ENCODE results near the gene PRPF8. TPM values are rescaled to one million over a fixed set of nuclear protein-coding genes. Genes with fewer than 3 reads are reported as not detected.
"Not testable (repeated sequence)": the region's sequence is repeated elsewhere in the genome, so short reads cannot be mapped to it uniquely, and the experiment has no call there.

The PRPF8 gene
- polyA plus RNA-seq, 3 donors = 52.0 to 86.7 (median 67.5) TPM

- H3K27ac ChIP-seq (ENCODE audit: low read depth, low read length) = no peak overlapping the region
- 80 to 88% (median 84%) methylated on average over 7 of the region's 7 CpGs for WGBS, 3 donors
Measured at GRCh38 chr17:1705004-1705403, 20.3 kb upstream of the PRPF8 start.

- WGBS, 3 donors = 44 to 48% (median 48%) methylated on average over 4 of the region's 4 CpGs
- no peak overlapping the region for H3K27ac ChIP-seq (ENCODE audit: low read depth, low read length)
Measured at GRCh38 chr17:1703063-1703462, 18.4 kb upstream of the PRPF8 start.

GRCh38 chr17:1699891-1700290, 15.2 kb upstream of the PRPF8 start:
- not testable (repeated sequence) for H3K27ac ChIP-seq (ENCODE audit: low read depth, low read length)
- 77 to 96% (median 86%) methylated on average over 5 of the region's 5 CpGs for WGBS, 3 donors

- H3K27ac ChIP-seq (ENCODE audit: low read depth, low read length) = no peak overlapping the region
- WGBS, 3 donors = 39 to 50% (median 50%) methylated on average over 5 of the region's 5 CpGs
Measured at GRCh38 chr17:1697681-1698080, 13.0 kb upstream of the PRPF8 start.

GRCh38 chr17:1695365-1695764, 10.7 kb upstream of the PRPF8 start:
- no peak overlapping the region for H3K27ac ChIP-seq (ENCODE audit: low read depth, low read length)
- 83 to 86% (median 85%) methylated on average over 8 of the region's 8 CpGs for WGBS, 3 donors

- 90 to 93% (median 91%) methylated on average over 7 of the region's 7 CpGs for WGBS, 3 donors
- H3K27ac ChIP-seq (ENCODE audit: low read depth, low read length) = no peak overlapping the region
Measured at GRCh38 chr17:1693339-1693738, 8.7 kb upstream of the PRPF8 start.

- WGBS, 3 donors = 83 to 92% (median 90%) methylated on average over 4 to 7 of the region's 8 CpGs
- no peak overlapping the region for H3K27ac ChIP-seq (ENCODE audit: low read depth, low read length)
Measured at GRCh38 chr17:1690544-1691221, 6.0 kb upstream of the PRPF8 start.

- H3K27ac ChIP-seq (ENCODE audit: low read depth, low read length) = not testable (repeated sequence)
- 71 to 94% (median 85%) methylated on average over 5 to 6 of the region's 6 CpGs for WGBS, 3 donors
Measured at GRCh38 chr17:1688405-1688804, 3.7 kb upstream of the PRPF8 start.

- no peak overlapping the region for H3K27ac ChIP-seq (ENCODE audit: low read depth, low read length)
- 85 to 92% (median 87%) methylated on average over 7 of the region's 7 CpGs for WGBS, 3 donors
Measured at GRCh38 chr17:1686086-1686485, 1.4 kb upstream of the PRPF8 start.

- WGBS, 3 donors = 56 to 77% (median 60%) methylated on average over 5 of the region's 5 CpGs
- no peak overlapping the region for H3K27ac ChIP-seq (ENCODE audit: low read depth, low read length)
Measured at GRCh38 chr17:1683459-1683858, 1.2 kb downstream of the PRPF8 start.

- H3K27ac ChIP-seq (ENCODE audit: low read depth, low read length) = no peak overlapping the region
- 91 to 97% (median 94%) methylated on average over 13 of the region's 13 CpGs for WGBS, 3 donors
Measured at GRCh38 chr17:1676401-1676800, 8.3 kb downstream of the PRPF8 start.

- 81 to 92% (median 84%) methylated on average over 26 of the region's 26 CpGs for WGBS, 3 donors
- H3K27ac ChIP-seq (ENCODE audit: low read depth, low read length) = no peak overlapping the region
Measured at GRCh38 chr17:1673041-1673785, 11.5 kb downstream of the PRPF8 start.

GRCh38 chr17:1663934-1664333, 20.7 kb downstream of the PRPF8 start:
- H3K27ac ChIP-seq (ENCODE audit: low read depth, low read length) = not testable (repeated sequence)
- WGBS, 3 donors = 89 to 96% (median 93%) methylated on average over 5 of the region's 5 CpGs

GRCh38 chr17:1661045-1661444, 23.6 kb downstream of the PRPF8 start:
- no peak overlapping the region for H3K27ac ChIP-seq (ENCODE audit: low read depth, low read length)
- 92 to 96% (median 94%) methylated on average over 12 of the region's 12 CpGs for WGBS, 3 donors

GRCh38 chr17:1658100-1658499, 26.6 kb downstream of the PRPF8 start:
- H3K27ac ChIP-seq (ENCODE audit: low read depth, low read length) = no peak overlapping the region
- WGBS, 3 donors = 95 to 96% (median 96%) methylated on average over 9 of the region's 9 CpGs

- no peak overlapping the region for H3K27ac ChIP-seq (ENCODE audit: low read depth, low read length)
- 95% methylated on average over 14 of the region's 14 CpGs for WGBS, 3 donors
Measured at GRCh38 chr17:1653735-1654134, 30.9 kb downstream of the PRPF8 start.

- 88 to 89% (median 89%) methylated on average over 7 of the region's 7 CpGs for WGBS, 3 donors
Measured at GRCh38 chr17:1652794-1653193, 31.9 kb downstream of the PRPF8 start.

GRCh38 chr17:1651559-1651844, 33.2 kb downstream of the PRPF8 start:
- no peak overlapping the region for H3K27ac ChIP-seq (ENCODE audit: low read depth, low read length)
- 77 to 96% (median 95%) methylated on average over 4 of the region's 4 CpGs for WGBS, 3 donors

More at GRCh38 chr17:1652794-1653193, 31.9 kb downstream of the PRPF8 start:
- H3K27ac ChIP-seq (ENCODE audit: low read depth, low read length) = not testable (repeated sequence)

GRCh38 chr17:1650731-1651558, 33.7 kb downstream of the PRPF8 start:
- H3K27ac ChIP-seq (ENCODE audit: low read depth, low read length) = no peak overlapping the region
- WGBS, 3 donors = 71 to 78% (median 78%) methylated on average over 22 of the region's 22 CpGs

All from adipose tissue (tissue), 3 donors.